ENCODE measurements around the gene ERC2. TPM values are rescaled to one million over a fixed set of nuclear protein-coding genes. Genes with fewer than 3 reads are reported as not detected.

ERC2 gene
- total RNA-seq, 4 donors from 2014 or later = 5.3 to 8.8 (median 7.8) TPM

GRCh38 chr3:55588146-55588765, 880.0 kb downstream of the ERC2 start:
- intact Hi-C loops (cut with DNase I) = no loop called here
- WGBS, 2 donors = 55 to 56% methylated on average over 10 of the region's 10 CpGs
- no peak for DNase-seq
- Histone ChIP-seq H3K27ac (no peak overlapping the region), H3K4me3 (replicated peaks in 1 of 3) (no peak overlapping the region), H3K4me1 (no peaks in the 10 kb centered on the region), H3K9me3 (no peaks in the 10 kb centered on the region), H3K27me3 (no peaks in the 10 kb centered on the region), H3K36me3 (no peaks in the 10 kb centered on the region)
- TF ChIP-seq CTCF (IDR thresholded peaks at IDR 0.05) = no peak

- Histone ChIP-seq H3K9me3 (no peaks in the 10 kb centered on the region), H3K4me3 (replicated peaks in 1 of 3) (no peak overlapping the region), H3K4me1 (no peaks in the 10 kb centered on the region), H3K36me3 (no peaks in the 10 kb centered on the region), H3K27ac (no peak overlapping the region), H3K27me3 (no peaks in the 10 kb centered on the region)
- DNase-seq = no peak
- 72 to 78% methylated on average over 9 of the region's 9 CpGs for WGBS, 2 donors
- intact Hi-C loops (cut with DNase I) = no loop called here
- TF ChIP-seq POLR2A (IDR thresholded peaks at IDR 0.05) (no peak), CTCF (IDR thresholded peaks at IDR 0.05) (no peak)
These were observed 882.4 kb downstream of the ERC2 start for GRCh38 chr3:55585856-55586255.

- Histone ChIP-seq H3K9me3 (no peaks in the 10 kb centered on the region), H3K36me3 (no peaks in the 10 kb centered on the region), H3K27me3 (no peaks in the 10 kb centered on the region), H3K4me1 (no peaks in the 10 kb centered on the region), H3K4me3 (replicated peaks in 1 of 3) (no peak overlapping the region), H3K27ac (no peak overlapping the region)
- 84 to 89% methylated on average over 15 of the region's 15 CpGs for WGBS, 2 donors
- TF ChIP-seq POLR2A (IDR thresholded peaks at IDR 0.05) (no peak), CTCF (IDR thresholded peaks at IDR 0.05) (no peak)
- intact Hi-C loops (cut with DNase I) = no loop called here
- DNase-seq = no peak
These were observed 883.4 kb downstream of the ERC2 start for GRCh38 chr3:55584716-55585368.

GRCh38 chr3:55584030-55584429, 884.2 kb downstream of the ERC2 start:
- no peak overlapping the region for H3K27ac ChIP-seq
- no peaks in the 10 kb centered on the region for H3K36me3 ChIP-seq
- no peak for DNase-seq
- H3K4me3 ChIP-seq (replicated peaks in 1 of 3) = no peak overlapping the region
- no peak for TF ChIP-seq CTCF (IDR thresholded peaks at IDR 0.05)
- no peak for TF ChIP-seq POLR2A (IDR thresholded peaks at IDR 0.05)
- 89 to 97% methylated on average over 3 of the region's 3 CpGs for WGBS, 2 donors
- no peaks in the 10 kb centered on the region for H3K4me1 ChIP-seq
- intact Hi-C loops (cut with DNase I) = no loop called here
- no peaks in the 10 kb centered on the region for H3K27me3 ChIP-seq
- no peaks in the 10 kb centered on the region for H3K9me3 ChIP-seq

- no peaks in the 10 kb centered on the region for H3K27me3 ChIP-seq
- intact Hi-C loops (cut with DNase I) = no loop called here
- no peak for DNase-seq
- H3K27ac ChIP-seq = no peak overlapping the region
- 67 to 83% methylated on average over 3 of the region's 3 CpGs for WGBS, 2 donors
- H3K4me3 ChIP-seq (replicated peaks in 1 of 3) = no peak overlapping the region
- H3K4me1 ChIP-seq = no peaks in the 10 kb centered on the region
- TF ChIP-seq CTCF (IDR thresholded peaks at IDR 0.05) (no peak), POLR2A (IDR thresholded peaks at IDR 0.05) (no peak)
- no peaks in the 10 kb centered on the region for H3K36me3 ChIP-seq
- H3K9me3 ChIP-seq = no peaks in the 10 kb centered on the region
These were observed 884.8 kb downstream of the ERC2 start for GRCh38 chr3:55583475-55583874.
